GM21786 (cell line): ENCODE measurements around the gene C18orf54.
"Not testable (repeated sequence)": the region's sequence is repeated elsewhere in the genome, so short reads cannot be mapped to it uniquely, and the experiment has no call there.

Source experiments
- ATAC-seq: cut with Tn5 transposase; IDR thresholded peaks from one replicate; pipeline ENCODE4 v1.9.1; 2021; ENCODE audit not compliant: unreplicated experiment

C18orf54 gene

GRCh38 chr18:54386800-54387495 lies 29.2 kb downstream of the C18orf54 start:
- not testable (repeated sequence) for ATAC-seq

GRCh38 chr18:54387631-54388030 lies 29.9 kb downstream of the C18orf54 start:
- ATAC-seq, result no peak

- ATAC-seq, result peak; percentile 93
Observed at GRCh38 chr18:54388203-54389142, 30.8 kb downstream of the C18orf54 start.

- no peak for ATAC-seq
Observed at GRCh38 chr18:54389143-54389505, 31.4 kb downstream of the C18orf54 start.

- ATAC-seq, result no peak
Observed at GRCh38 chr18:54390838-54391237, 33.1 kb downstream of the C18orf54 start.

- peak; percentile 38 for ATAC-seq
Observed at GRCh38 chr18:54392543-54393023, 34.9 kb downstream of the C18orf54 start.

- no peak for ATAC-seq
Observed at GRCh38 chr18:54393648-54394294, 36.1 kb downstream of the C18orf54 start.

GRCh38 chr18:54396760-54397159 lies 39.1 kb downstream of the C18orf54 start:
- ATAC-seq, result no peak

GRCh38 chr18:54405290-54405689 lies 47.6 kb downstream of the C18orf54 start:
- no peak for ATAC-seq

- no peak for ATAC-seq
Observed at GRCh38 chr18:54411781-54412180, 54.1 kb downstream of the C18orf54 start.

GRCh38 chr18:54415086-54415485 lies 57.4 kb downstream of the C18orf54 start:
- ATAC-seq, result no peak

GRCh38 chr18:54416436-54416835 lies 58.7 kb downstream of the C18orf54 start:
- ATAC-seq, result no peak

- ATAC-seq, result no peak
Observed at GRCh38 chr18:54423831-54424230, 66.1 kb downstream of the C18orf54 start.

GRCh38 chr18:54426085-54426665 lies 68.5 kb downstream of the C18orf54 start:
- ATAC-seq, result no peak
